ENCODE measurements around the gene BAZ2A. TPM values are rescaled to one million over a fixed set of nuclear protein-coding genes. Genes with fewer than 3 reads are reported as not detected.

Gene BAZ2A
- total RNA-seq, 1 donor from 2014 or later = 196 TPM

- H3K9me3 Mint-ChIP-seq (ENCODE audit: unreplicated experiment) = peaks cover 10% of the 10 kb centered on the region
- H3K36me3 Mint-ChIP-seq (ENCODE audit: unreplicated experiment) = no peaks in the 10 kb centered on the region
- H3K27me3 Mint-ChIP-seq (ENCODE audit: unreplicated experiment) = peaks cover 25% of the 10 kb centered on the region
- TF ChIP-seq CTCF (IDR thresholded peaks at IDR 0.05; ENCODE audit: partially characterized antibody, unreplicated experiment) = no peak
- DNase-seq = peak; percentile 82
- peak overlapping the region; percentile 97 for H3K27ac Mint-ChIP-seq (ENCODE audit: unreplicated experiment)
- peak overlapping the region; percentile 94 for H3K4me3 Mint-ChIP-seq (ENCODE audit: unreplicated experiment)
- H3K4me1 Mint-ChIP-seq (ENCODE audit: low read depth, unreplicated experiment) = peaks cover 34% of the 10 kb centered on the region
Observed at GRCh38 chr12:56635806-56636674, 5.9 kb upstream of the BAZ2A start.

- Mint-ChIP-seq H3K4me3 (ENCODE audit: unreplicated experiment) (peak overlapping the region; percentile 98), H3K4me1 (ENCODE audit: low read depth, unreplicated experiment) (peaks cover 36% of the 10 kb centered on the region), H3K9me3 (ENCODE audit: unreplicated experiment) (peaks cover 10% of the 10 kb centered on the region), H3K36me3 (ENCODE audit: unreplicated experiment) (no peaks in the 10 kb centered on the region), H3K27me3 (ENCODE audit: unreplicated experiment) (peaks cover 32% of the 10 kb centered on the region), H3K27ac (ENCODE audit: unreplicated experiment) (peak overlapping the region; percentile 97)
- peak; percentile 71 for DNase-seq
- no peak for TF ChIP-seq CTCF (IDR thresholded peaks at IDR 0.05; ENCODE audit: partially characterized antibody, unreplicated experiment)
Observed at GRCh38 chr12:56634837-56635791, 5.0 kb upstream of the BAZ2A start.

GRCh38 chr12:56634242-56634836, 4.2 kb upstream of the BAZ2A start:
- peak overlapping the region; percentile 98 for H3K4me3 Mint-ChIP-seq (ENCODE audit: unreplicated experiment)
- H3K9me3 Mint-ChIP-seq (ENCODE audit: unreplicated experiment) = peaks cover 11% of the 10 kb centered on the region
- H3K27ac Mint-ChIP-seq (ENCODE audit: unreplicated experiment) = peak overlapping the region; percentile 95
- peaks cover 30% of the 10 kb centered on the region for H3K27me3 Mint-ChIP-seq (ENCODE audit: unreplicated experiment)
- TF ChIP-seq CTCF (IDR thresholded peaks at IDR 0.05; ENCODE audit: partially characterized antibody, unreplicated experiment) = no peak
- DNase-seq = peak; percentile 36
- H3K4me1 Mint-ChIP-seq (ENCODE audit: low read depth, unreplicated experiment) = peaks cover 36% of the 10 kb centered on the region
- no peaks in the 10 kb centered on the region for H3K36me3 Mint-ChIP-seq (ENCODE audit: unreplicated experiment)

GRCh38 chr12:56633468-56634241, 3.5 kb upstream of the BAZ2A start:
- H3K4me3 Mint-ChIP-seq (ENCODE audit: unreplicated experiment) = peak overlapping the region; percentile 98
- peaks cover 36% of the 10 kb centered on the region for H3K4me1 Mint-ChIP-seq (ENCODE audit: low read depth, unreplicated experiment)
- H3K9me3 Mint-ChIP-seq (ENCODE audit: unreplicated experiment) = peaks cover 14% of the 10 kb centered on the region
- no peaks in the 10 kb centered on the region for H3K36me3 Mint-ChIP-seq (ENCODE audit: unreplicated experiment)
- TF ChIP-seq CTCF (IDR thresholded peaks at IDR 0.05; ENCODE audit: partially characterized antibody, unreplicated experiment) = no peak
- H3K27me3 Mint-ChIP-seq (ENCODE audit: unreplicated experiment) = peaks cover 27% of the 10 kb centered on the region
- peak overlapping the region; percentile 95 for H3K27ac Mint-ChIP-seq (ENCODE audit: unreplicated experiment)
- DNase-seq = peak; percentile 23
